Neural crest cell (in vitro differentiated cells): ENCODE data around the gene IL6. TPM values are rescaled to one million over a fixed set of nuclear protein-coding genes. Genes with fewer than 3 reads are reported as not detected.
A peak's percentile ranks its signal among the peaks of the same experiment; 100 is the strongest.

ENCODE experiments used
- DNase-seq: peaks from one replicate; pipeline ENCODE4 v3.0.0; 2021; ENCODE audit warnings: low read depth, mixed read lengths, low spot score
- H3K27ac Mint-ChIP-seq: one replicate; pipeline ENCODE4 v1.8.0; 2021; ENCODE audit warnings: mild to moderate bottlenecking, mixed read lengths; ENCODE audit not compliant: unreplicated experiment
- H3K27me3 Mint-ChIP-seq: 2 replicates; pipeline ENCODE4 v1.8.0; 2021; ENCODE audit warnings: low read depth, mild to moderate bottlenecking, mixed read lengths
- H3K36me3 Mint-ChIP-seq: 2 replicates; pipeline ENCODE4 v1.8.0; 2021; ENCODE audit warnings: low read depth, mild to moderate bottlenecking, mixed read lengths
- H3K4me1 Mint-ChIP-seq: 2 replicates; pipeline ENCODE4 v1.8.0; 2021; ENCODE audit warnings: mixed read lengths
- H3K4me3 Mint-ChIP-seq: one replicate; pipeline ENCODE4 v1.8.0; 2021; ENCODE audit warnings: mild to moderate bottlenecking, mixed read lengths
- H3K9me3 Mint-ChIP-seq: 2 replicates; pipeline ENCODE4 v1.8.0; 2021; ENCODE audit warnings: mixed read lengths
- total RNA-seq: library from RNA; stranded (reverse); gene quantifications from 2 replicates; pipeline ENCODE4 v1.2.1, GENCODE V29; 2021
- TF ChIP-seq, protein P1 (sequence below): fragments of 200-600 bp; sonication (generic); conservative IDR thresholded peaks from 2 replicates; pipeline ENCODE4 v1.5.0; 2021; ENCODE audit warnings: antibody characterized with exemption, mild to moderate bottlenecking

Gene IL6
- total RNA-seq, 1 donor from 2014 or later = not detected

- Mint-ChIP-seq H3K9me3 (no peaks in the 10 kb centered on the region), H3K4me3 (no peak overlapping the region), H3K36me3 (no peaks in the 10 kb centered on the region), H3K4me1 (peaks cover 14% of the 10 kb centered on the region), H3K27ac (no peak overlapping the region), H3K27me3 (peaks cover 23% of the 10 kb centered on the region)
- DNase-seq = no peak
- TF ChIP-seq, protein P1, sequence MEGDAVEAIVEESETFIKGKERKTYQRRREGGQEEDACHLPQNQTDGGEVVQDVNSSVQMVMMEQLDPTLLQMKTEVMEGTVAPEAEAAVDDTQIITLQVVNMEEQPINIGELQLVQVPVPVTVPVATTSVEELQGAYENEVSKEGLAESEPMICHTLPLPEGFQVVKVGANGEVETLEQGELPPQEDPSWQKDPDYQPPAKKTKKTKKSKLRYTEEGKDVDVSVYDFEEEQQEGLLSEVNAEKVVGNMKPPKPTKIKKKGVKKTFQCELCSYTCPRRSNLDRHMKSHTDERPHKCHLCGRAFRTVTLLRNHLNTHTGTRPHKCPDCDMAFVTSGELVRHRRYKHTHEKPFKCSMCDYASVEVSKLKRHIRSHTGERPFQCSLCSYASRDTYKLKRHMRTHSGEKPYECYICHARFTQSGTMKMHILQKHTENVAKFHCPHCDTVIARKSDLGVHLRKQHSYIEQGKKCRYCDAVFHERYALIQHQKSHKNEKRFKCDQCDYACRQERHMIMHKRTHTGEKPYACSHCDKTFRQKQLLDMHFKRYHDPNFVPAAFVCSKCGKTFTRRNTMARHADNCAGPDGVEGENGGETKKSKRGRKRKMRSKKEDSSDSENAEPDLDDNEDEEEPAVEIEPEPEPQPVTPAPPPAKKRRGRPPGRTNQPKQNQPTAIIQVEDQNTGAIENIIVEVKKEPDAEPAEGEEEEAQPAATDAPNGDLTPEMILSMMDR = no peak
Measured at GRCh38 chr7:22724861-22725260, 2.1 kb upstream of the IL6 start.

GRCh38 chr7:22725585-22725984, 1.4 kb upstream of the IL6 start:
- no peaks in the 10 kb centered on the region for H3K36me3 Mint-ChIP-seq
- no peak overlapping the region for H3K27ac Mint-ChIP-seq
- H3K4me1 Mint-ChIP-seq = peaks cover 14% of the 10 kb centered on the region
- DNase-seq = no peak
- no peak overlapping the region for H3K4me3 Mint-ChIP-seq
- H3K9me3 Mint-ChIP-seq = no peaks in the 10 kb centered on the region
- peaks cover 23% of the 10 kb centered on the region for H3K27me3 Mint-ChIP-seq
- TF ChIP-seq, protein P1 = no peak

- peak; percentile 18 for DNase-seq
- Mint-ChIP-seq H3K36me3 (no peaks in the 10 kb centered on the region), H3K4me3 (no peak overlapping the region), H3K27ac (no peak overlapping the region), H3K27me3 (peaks cover 23% of the 10 kb centered on the region), H3K4me1 (peaks cover 14% of the 10 kb centered on the region), H3K9me3 (no peaks in the 10 kb centered on the region)
- TF ChIP-seq, protein P1 = peak; percentile 67
Measured at GRCh38 chr7:22726345-22726906, 574 bp upstream of the IL6 start.

- Mint-ChIP-seq H3K27ac (no peak overlapping the region), H3K27me3 (peaks cover 23% of the 10 kb centered on the region), H3K9me3 (no peaks in the 10 kb centered on the region), H3K36me3 (no peaks in the 10 kb centered on the region), H3K4me1 (peaks cover 14% of the 10 kb centered on the region), H3K4me3 (no peak overlapping the region)
- no peak for DNase-seq
- TF ChIP-seq, protein P1 = no peak
Measured at GRCh38 chr7:22727714-22728035, 675 bp downstream of the IL6 start.

DNA sequence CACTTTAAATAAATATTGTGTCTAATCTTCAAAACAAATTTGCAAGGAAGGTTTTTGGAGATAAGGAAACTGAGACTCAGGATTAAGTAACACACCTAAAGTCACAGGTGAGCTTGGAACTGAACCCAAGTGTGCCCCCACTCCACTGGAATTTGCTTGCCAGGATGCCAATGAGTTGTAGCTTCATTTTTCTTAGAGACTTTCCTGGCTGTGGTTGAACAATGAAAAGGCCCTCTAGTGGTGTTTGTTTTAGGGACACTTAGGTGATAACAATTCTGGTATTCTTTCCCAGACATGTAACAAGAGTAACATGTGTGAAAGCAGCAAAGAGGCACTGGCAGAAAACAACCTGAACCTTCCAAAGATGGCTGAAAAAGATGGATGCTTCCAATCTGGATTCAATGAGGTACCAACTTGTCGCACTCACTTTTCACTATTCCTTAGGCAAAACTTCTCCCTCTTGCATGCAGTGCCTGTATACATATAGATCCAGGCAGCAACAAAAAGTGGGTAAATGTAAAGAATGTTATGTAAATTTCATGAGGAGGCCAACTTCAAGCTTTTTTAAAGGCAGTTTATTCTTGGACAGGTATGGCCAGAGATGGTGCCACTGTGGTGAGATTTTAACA, 1.5 kb downstream of the IL6 start:
- no peaks in the 10 kb centered on the region for H3K9me3 Mint-ChIP-seq
- no peaks in the 10 kb centered on the region for H3K36me3 Mint-ChIP-seq
- no peak overlapping the region for H3K4me3 Mint-ChIP-seq
- peaks cover 14% of the 10 kb centered on the region for H3K4me1 Mint-ChIP-seq
- H3K27me3 Mint-ChIP-seq = peaks cover 23% of the 10 kb centered on the region
- no peak for DNase-seq
- no peak overlapping the region for H3K27ac Mint-ChIP-seq
- TF ChIP-seq, protein P1 = peak; percentile 64
